ENCODE results near the gene RTN3.

GRCh38 chr11:63666874-63667273 lies 14.4 kb upstream of the RTN3 start:
- TF ChIP-seq CTCF (IDR thresholded peaks at IDR 0.05), result no peak
- no peak for TF ChIP-seq POLR2A (IDR thresholded peaks at IDR 0.05)
- TF ChIP-seq POLR2AphosphoS5 (IDR thresholded peaks at IDR 0.05), result peak; percentile 57
- no peak for TF ChIP-seq EP300 (IDR thresholded peaks at IDR 0.05)

Data from gastroesophageal sphincter (tissue), 3 donors.